Kidney (tissue), 14 donors: Measurements from ENCODE around the gene RTKN2. TPM values are rescaled to one million over a fixed set of nuclear protein-coding genes. Genes with fewer than 3 reads are reported as not detected.
A peak's percentile ranks its signal among the peaks of the same experiment; 100 is the strongest.
"Not testable (repeated sequence)": the region's sequence is repeated elsewhere in the genome, so short reads cannot be mapped to it uniquely, and the experiment has no call there.

Experiments
- DNase-seq, 5 donors: peaks; one replicate each; pipeline ENCODE4 v3.0.0-alpha.2; 2013 to 2020
- FAIRE-seq: peaks from 2 replicates; lab custom pipeline; 2012; peaks lifted over from hg19 to GRCh38; lab: Jason Lieb, UNC
- H3K27ac ChIP-seq, 2 donors: one replicate each; pipeline ENCODE4 v1.7.0; 2013; ENCODE audit warnings: low read depth in 2 of 2, low read length in 2 of 2, inconsistent platforms in 1 of 2
- H3K27me3 ChIP-seq: one replicate; pipeline ENCODE4 v1.7.1; 2013; ENCODE audit warnings: low read length, inconsistent platforms; ENCODE audit not compliant: control insufficient read depth, insufficient read depth
- H3K36me3 ChIP-seq, 3 donors: one replicate each; pipeline versions ENCODE4 v1.7.0 to v1.7.1; 2013; ENCODE audit warnings: low read length in 3 of 3, control low read depth in 1 of 3, inconsistent platforms in 1 of 3; ENCODE audit not compliant: insufficient read depth in 3 of 3, control insufficient read depth in 2 of 3
- H3K4me1 ChIP-seq, 3 donors: one replicate each; pipeline versions ENCODE4 v1.7.0 to v1.7.1; 2013; ENCODE audit warnings: low read length in 3 of 3, inconsistent platforms in 1 of 3, low read depth in 1 of 3; ENCODE audit not compliant: control insufficient read depth in 2 of 3, insufficient read depth in 2 of 3
- H3K4me3 ChIP-seq, 3 donors: one replicate each; pipeline versions ENCODE4 v1.7.0 to v1.8.1; 2013; ENCODE audit warnings: low read length in 3 of 3, control low read depth in 1 of 3, inconsistent platforms in 1 of 3
- H3K9ac ChIP-seq, 3 donors: one replicate each; pipeline versions ENCODE4 v1.7.0 to v1.7.1; 2013; ENCODE audit warnings: low read length in 3 of 3, control low read depth in 1 of 3, inconsistent platforms in 1 of 3
- H3K9me3 ChIP-seq, 3 donors: one replicate each; pipeline versions ENCODE4 v1.7.0 to v1.7.1; 2013; ENCODE audit warnings: low read length in 3 of 3, control low read depth in 1 of 3, inconsistent platforms in 1 of 3; ENCODE audit not compliant: control insufficient read depth in 2 of 3, insufficient read depth in 1 of 3
- intact Hi-C: fragments of 100-400 bp; cut with DNase I; formaldehyde crosslinking; loops from one replicate; pipeline ENCODE4 v1.11.1; 2022
- polyA plus RNA-seq: library from polyadenylated mRNA; stranded (reverse); fragments of 350-450 nt; fragmentation: Illumina TruSeq; extraction: RNeasy Lipid Tissue Mini Kit (QIAGEN cat#74804); gene quantifications from one replicate; pipeline ENCODE4 v1.2.3, GENCODE V29; 2014; ENCODE audit warnings: low read depth, low replicate concordance; ENCODE audit not compliant: insufficient read depth
- total RNA-seq: library from RNA; stranded (reverse); fragmentation: NEBNext Ultra II Directional; extraction: Animal tissue kit (Norgen Biotek cat#: 25700); gene quantifications from one replicate; pipeline ENCODE4 v1.2.1, GENCODE V29; 2021
- TF ChIP-seq, protein P1 (sequence below): IDR thresholded peaks from 3 replicates; pipeline ENCODE4 v1.5.1; 2012; ENCODE audit warnings: mild to moderate bottlenecking, moderate library complexity, borderline replicate concordance; ENCODE audit not compliant: insufficient read depth; ENCODE audit errors: extremely low read depth
- donor health status: control.
- donor health status: control.
- donor health status: control.
- donor health status: control.
- donor health status: control.
- donor health status: DM: yes; HTN: yes; CAD: no.
- donor health status: Normal renal cell carcinoma (clear cell type).

The RTKN2 gene
- total and polyA plus RNA-seq, 2 donors from 2014 or later = 0.24 to 1.6 TPM

DNA sequence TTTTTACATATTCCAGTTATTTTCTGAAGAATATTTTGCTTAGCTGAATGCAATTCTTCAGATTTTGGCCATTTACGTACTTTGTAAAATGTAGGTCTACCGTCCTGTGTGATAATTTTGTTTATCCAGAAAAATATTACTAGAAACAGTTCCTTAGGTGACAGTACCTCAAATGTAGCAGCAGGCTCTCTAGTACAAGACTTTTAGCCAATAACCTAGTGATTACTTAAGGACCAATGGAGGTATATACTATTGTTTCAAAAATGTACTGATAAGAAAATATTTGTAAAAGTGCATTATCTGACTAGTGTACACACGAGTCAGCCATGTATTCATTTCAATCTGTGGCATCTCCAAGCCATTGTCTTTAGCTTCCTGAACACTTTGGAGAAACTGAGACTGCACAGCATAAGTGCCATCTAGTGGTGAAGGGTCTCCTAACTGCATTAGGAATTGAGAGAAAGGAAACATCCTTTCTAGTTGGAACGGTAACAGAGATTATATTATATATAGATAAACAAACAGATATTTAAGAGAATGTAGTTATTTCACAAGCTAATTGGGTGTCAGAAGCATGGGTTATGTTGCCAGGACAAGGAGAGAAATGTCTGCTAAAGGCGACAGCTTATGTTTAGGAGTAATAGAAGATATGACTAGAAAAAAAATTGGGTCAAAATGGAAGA, 23.7 kb downstream of the RTKN2 start:
- TF ChIP-seq, protein P1, sequence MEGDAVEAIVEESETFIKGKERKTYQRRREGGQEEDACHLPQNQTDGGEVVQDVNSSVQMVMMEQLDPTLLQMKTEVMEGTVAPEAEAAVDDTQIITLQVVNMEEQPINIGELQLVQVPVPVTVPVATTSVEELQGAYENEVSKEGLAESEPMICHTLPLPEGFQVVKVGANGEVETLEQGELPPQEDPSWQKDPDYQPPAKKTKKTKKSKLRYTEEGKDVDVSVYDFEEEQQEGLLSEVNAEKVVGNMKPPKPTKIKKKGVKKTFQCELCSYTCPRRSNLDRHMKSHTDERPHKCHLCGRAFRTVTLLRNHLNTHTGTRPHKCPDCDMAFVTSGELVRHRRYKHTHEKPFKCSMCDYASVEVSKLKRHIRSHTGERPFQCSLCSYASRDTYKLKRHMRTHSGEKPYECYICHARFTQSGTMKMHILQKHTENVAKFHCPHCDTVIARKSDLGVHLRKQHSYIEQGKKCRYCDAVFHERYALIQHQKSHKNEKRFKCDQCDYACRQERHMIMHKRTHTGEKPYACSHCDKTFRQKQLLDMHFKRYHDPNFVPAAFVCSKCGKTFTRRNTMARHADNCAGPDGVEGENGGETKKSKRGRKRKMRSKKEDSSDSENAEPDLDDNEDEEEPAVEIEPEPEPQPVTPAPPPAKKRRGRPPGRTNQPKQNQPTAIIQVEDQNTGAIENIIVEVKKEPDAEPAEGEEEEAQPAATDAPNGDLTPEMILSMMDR = peak; percentile 88
- Histone ChIP-seq H3K27ac (no peak overlapping the region), H3K4me1 (no peaks in the 10 kb centered on the region), H3K9ac (no peak overlapping the region), H3K36me3 (no peaks in the 10 kb centered on the region), H3K4me3 (peak overlapping the region in 2 of 3 donors; percentile 16 to 44), H3K9me3 (no peaks in the 10 kb centered on the region), H3K27me3 (no peaks in the 10 kb centered on the region)
- peak; percentile 96 for FAIRE-seq
- intact Hi-C loops = no loop called here
- peak in 3 of 5 donors; percentile 41 to 90 (median 82) for DNase-seq

DNA sequence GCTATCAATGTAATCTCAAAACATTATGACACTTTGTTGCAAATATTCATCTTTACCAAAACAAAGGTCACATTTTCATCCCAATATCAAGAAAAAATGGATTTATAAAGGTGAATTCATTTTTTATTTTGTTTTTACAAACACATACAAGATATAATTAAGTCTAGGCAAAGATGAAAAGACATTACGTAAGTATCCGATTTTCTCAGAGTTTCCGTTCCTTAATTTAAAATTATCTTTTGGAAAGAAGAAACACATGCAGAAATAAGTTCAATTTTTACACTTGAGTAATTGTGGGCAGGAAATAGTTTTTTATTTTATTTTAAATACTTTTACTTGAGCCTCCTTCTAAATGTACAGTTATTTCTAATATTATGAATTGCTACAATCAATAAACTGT, 24.6 kb downstream of the RTKN2 start:
- Histone ChIP-seq H3K27me3 (no peaks in the 10 kb centered on the region), H3K4me1 (no peaks in the 10 kb centered on the region), H3K9ac (no peak overlapping the region), H3K9me3 (no peaks in the 10 kb centered on the region), H3K27ac (peak overlapping the region in 1 of 2 donors; percentile 56), H3K36me3 (no peaks in the 10 kb centered on the region), H3K4me3 (peak overlapping the region in 2 of 3 donors; percentile 36 to 58)
- FAIRE-seq (peak; percentile 58), DNase-seq (no peak)
- TF ChIP-seq, protein P1 = no peak
- intact Hi-C loops = no loop called here

DNA sequence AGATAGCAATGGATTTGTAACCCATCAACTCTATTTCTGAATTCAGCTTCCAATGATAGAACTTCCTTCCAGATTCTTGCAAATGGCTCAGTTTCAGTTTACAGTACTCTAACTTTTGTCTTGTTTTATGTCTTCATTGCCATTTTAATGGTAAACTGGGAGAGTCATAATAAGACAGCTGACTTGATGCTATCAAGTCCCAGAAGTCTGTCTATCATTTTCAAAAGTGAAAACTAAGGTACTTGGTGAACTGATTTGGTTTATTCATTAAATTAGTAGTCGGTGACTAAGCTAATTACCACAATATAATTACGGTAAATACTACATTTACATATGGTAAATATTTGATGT, 25.0 kb downstream of the RTKN2 start:
- H3K4me3 ChIP-seq = peak overlapping the region in 2 of 3 donors; percentile 36 to 58
- H3K9ac ChIP-seq = peak overlapping the region in 1 of 3 donors; percentile 4

DNA sequence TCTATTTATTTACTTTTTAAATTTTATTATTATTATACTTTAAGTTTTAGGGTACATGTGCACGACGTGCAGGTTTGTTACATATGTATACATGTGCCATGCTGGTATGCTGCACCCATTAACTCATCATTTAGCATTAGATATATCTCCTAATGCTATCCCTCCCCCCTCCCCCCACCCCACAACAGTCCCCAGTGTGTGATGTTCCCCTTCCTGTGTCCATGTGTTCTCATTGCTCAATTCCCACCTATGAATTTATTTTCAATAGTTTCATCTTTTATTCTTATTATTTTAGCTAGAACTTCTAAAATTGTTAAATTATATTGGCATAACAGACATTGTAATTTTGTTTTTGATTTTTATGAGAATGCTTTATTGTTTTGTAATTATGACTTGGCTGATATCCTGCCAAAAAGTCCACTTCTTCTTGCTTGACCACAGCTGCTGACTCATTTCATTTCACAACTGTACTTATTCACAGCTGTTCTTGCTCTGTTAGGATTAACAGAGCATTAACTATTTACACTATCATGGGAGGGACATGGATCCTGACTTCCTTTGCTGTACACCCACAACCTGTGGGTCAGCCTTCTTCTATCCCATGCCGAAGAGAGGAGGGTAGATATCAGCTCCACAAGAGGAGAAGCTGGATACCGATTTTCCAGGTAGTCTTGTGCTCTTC, 25.5 kb downstream of the RTKN2 start:
- H3K4me1 ChIP-seq, intact Hi-C loops, H3K27me3 ChIP-seq, H3K9me3 ChIP-seq, H3K36me3 ChIP-seq: not testable (repeated sequence)
- peak overlapping the region; percentile 30 to 56 for H3K27ac ChIP-seq
- DNase-seq = peak in 2 of 5 donors; percentile 47 to 73
- H3K9ac ChIP-seq = peak overlapping the region in 1 of 3 donors; percentile 4
- peak; percentile 96 for FAIRE-seq
- H3K4me3 ChIP-seq = peak overlapping the region in 2 of 3 donors; percentile 36 to 58

More for the DNA sequence above, 25.0 kb downstream of the RTKN2 start:
- TF ChIP-seq, protein P1 = no peak
- Histone ChIP-seq H3K9me3 (no peaks in the 10 kb centered on the region), H3K4me1 (no peaks in the 10 kb centered on the region), H3K27me3 (no peaks in the 10 kb centered on the region), H3K27ac (peak overlapping the region; percentile 30 to 56), H3K36me3 (no peaks in the 10 kb centered on the region)
- intact Hi-C loops = no loop called here
- DNase-seq (no peak), FAIRE-seq (no peak)

DNA sequence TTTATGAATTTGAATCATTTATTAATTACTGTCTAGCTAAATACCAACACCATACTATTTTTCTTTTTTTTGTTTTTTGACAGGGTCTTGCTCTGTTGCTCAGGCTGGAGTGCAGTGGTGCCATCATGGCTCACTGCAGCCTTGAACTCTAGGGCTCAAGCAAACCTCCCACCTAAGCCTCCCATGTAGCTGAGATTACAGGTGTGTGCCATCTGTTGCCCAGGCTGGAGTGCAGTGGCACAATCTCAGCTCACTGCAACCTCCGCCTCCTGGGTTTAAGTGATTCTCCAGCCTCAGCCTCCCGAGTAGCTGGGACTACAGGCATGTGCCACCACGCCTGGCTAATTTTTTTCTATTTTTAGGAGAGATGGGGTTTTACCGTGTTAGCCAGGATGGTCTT, 27.1 kb downstream of the RTKN2 start:
- DNase-seq, FAIRE-seq, H3K36me3 ChIP-seq, H3K4me1 ChIP-seq, H3K9ac ChIP-seq, H3K27me3 ChIP-seq, H3K9me3 ChIP-seq, intact Hi-C loops, H3K27ac ChIP-seq, H3K4me3 ChIP-seq: not testable (repeated sequence)
